Inflammatory macrophage treated with lipopolysaccharide for 4 hours (primary cell): ENCODE data around the gene SLC46A1.

Source experiments
- DNase-seq: peaks from one replicate; pipeline ENCODE4 v3.0.0-alpha.2; 2020

The SLC46A1 gene

GRCh38 chr17:28379814-28380801 is 25.9 kb downstream of the SLC46A1 start:
- DNase-seq, result peak; percentile 64

GRCh38 chr17:28372945-28373274 is 33.1 kb downstream of the SLC46A1 start:
- DNase-seq, result no peak

GRCh38 chr17:28372203-28372944 is 33.6 kb downstream of the SLC46A1 start:
- DNase-seq, result no peak

GRCh38 chr17:28371245-28372202 is 34.5 kb downstream of the SLC46A1 start, which contains the start of gene SARM1:
Gene SARM1, plus strand, starts transcription at chr17:28371694. Its CDS starts 339 bp downstream, at chr17:28372033.
- no peak for DNase-seq

GRCh38 chr17:28370744-28371103 is 35.3 kb downstream of the SLC46A1 start:
- no peak for DNase-seq

- DNase-seq, result peak; percentile 46
Measured at GRCh38 chr17:28370035-28370743, 35.8 kb downstream of the SLC46A1 start, which contains the start of gene VTN. Gene VTN, minus strand, starts transcription at chr17:28370307. Its CDS starts 104 bp downstream, at chr17:28370203.

GRCh38 chr17:28369684-28370034 is 36.4 kb downstream of the SLC46A1 start:
- DNase-seq, result no peak

- DNase-seq, result no peak
Measured at GRCh38 chr17:28368915-28369683, 36.9 kb downstream of the SLC46A1 start.

- DNase-seq, result no peak
Measured at GRCh38 chr17:28368306-28368831, 37.6 kb downstream of the SLC46A1 start.

- no peak for DNase-seq
Measured at GRCh38 chr17:28367641-28368305, 38.2 kb downstream of the SLC46A1 start.

- no peak for DNase-seq
Measured at GRCh38 chr17:28366605-28367004, 39.4 kb downstream of the SLC46A1 start.

- DNase-seq, result no peak
Measured at GRCh38 chr17:28365487-28365886, 40.5 kb downstream of the SLC46A1 start.

GRCh38 chr17:28364665-28365363 is 41.2 kb downstream of the SLC46A1 start, which contains the start of gene SEBOX:
Gene SEBOX, minus strand, starts transcription at chr17:28365199. Its CDS starts 48 bp downstream, at chr17:28365151.
- DNase-seq, result no peak

- DNase-seq, result no peak
Measured at GRCh38 chr17:28363776-28364650, 42.0 kb downstream of the SLC46A1 start.

GRCh38 chr17:28363186-28363585 is 42.8 kb downstream of the SLC46A1 start:
- no peak for DNase-seq

GRCh38 chr17:28357901-28358197 is 48.2 kb downstream of the SLC46A1 start:
- no peak for DNase-seq

GRCh38 chr17:28357061-28357900 is 48.7 kb downstream of the SLC46A1 start, which contains the start of gene POLDIP2:
Gene POLDIP2, minus strand, starts transcription at chr17:28357527. Its CDS starts 79 bp downstream, at chr17:28357448.
- DNase-seq, result peak; percentile 96

GRCh38 chr17:28350271-28350670 is 55.7 kb downstream of the SLC46A1 start:
- DNase-seq, result no peak
